HG03064 (cell line): ENCODE data around the gene MTIF3.
"Not testable (repeated sequence)": the region's sequence is repeated elsewhere in the genome, so short reads cannot be mapped to it uniquely, and the experiment has no call there.

Experiments used
- ATAC-seq: cut with Tn5 transposase; IDR thresholded peaks from one replicate; pipeline ENCODE4 v1.9.1; 2021; ENCODE audit warnings: low read depth; ENCODE audit not compliant: unreplicated experiment

Gene MTIF3

DNA sequence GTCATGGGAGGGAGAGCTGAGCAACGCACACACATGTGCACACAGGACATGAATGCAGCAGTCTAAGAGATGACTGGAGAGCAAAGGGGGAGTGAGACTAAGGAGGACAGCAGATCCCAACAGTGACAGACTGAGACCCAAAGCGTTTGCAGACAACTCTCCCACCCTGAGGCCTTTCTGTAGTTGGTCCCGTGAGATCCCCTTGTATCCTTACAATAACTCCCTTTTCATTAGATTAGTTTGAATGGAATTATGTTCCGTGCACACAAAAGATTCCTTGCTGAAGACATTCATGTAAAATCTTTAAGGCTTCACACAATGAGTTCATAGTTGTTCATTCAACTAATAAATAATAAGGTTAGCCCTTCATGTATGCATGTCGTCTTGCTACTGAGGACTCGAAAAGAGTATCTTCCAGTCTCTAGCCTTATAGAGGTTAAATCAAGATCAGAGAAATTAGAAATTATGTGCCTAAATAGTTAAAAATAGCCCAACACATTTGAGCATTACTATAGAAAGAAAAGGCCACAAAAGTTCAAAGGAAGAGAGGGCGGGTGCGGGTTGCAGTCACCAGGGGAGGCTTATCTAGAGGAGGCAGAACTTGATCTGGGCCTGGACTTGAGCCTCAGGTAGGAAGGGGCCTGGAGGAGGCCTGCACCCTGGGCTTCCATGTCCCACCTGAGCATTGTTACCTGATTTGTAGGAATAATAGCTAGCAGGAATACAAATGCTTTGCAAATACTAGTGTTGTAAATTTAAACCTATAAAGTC lies 29.1 kb downstream of the MTIF3 start:
- ATAC-seq, result no peak

DNA sequence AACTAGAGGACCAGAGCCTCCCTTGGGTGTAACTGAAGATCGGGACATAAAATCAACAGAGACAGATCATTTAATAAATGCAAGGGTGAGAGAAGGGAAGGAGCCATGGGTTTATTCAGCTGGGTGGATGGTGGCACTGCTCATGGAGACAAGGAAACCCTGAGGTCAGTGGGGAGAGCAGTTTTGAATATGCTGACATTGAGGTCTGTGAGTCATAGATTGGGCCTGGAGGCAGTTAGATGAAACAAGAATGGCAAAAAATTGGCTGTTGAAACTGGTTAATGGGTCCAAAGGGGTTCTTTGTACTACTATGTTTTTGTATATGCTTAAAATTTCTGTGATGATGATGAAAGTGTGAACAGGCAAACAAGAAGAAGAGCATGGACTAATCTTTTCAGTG lies 31.0 kb downstream of the MTIF3 start:
- no peak for ATAC-seq

DNA sequence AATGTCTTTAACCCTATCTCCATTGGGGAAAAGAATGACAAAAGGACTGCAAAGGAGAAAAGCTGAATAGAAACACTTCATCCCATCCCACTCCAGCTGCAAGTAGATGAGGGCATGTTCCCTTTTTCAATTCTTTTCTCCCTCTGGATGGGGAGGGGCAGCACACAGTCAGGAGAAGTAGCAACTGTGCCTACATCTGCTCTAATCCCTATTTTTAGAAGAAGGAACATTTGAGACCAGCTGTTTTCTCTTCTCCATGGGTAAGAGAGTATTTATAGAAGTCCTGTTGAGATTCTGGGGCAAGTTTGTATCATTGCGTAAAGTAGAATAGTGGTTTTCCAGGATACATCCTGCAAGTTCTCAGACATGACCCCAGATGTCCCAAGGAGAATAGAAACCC lies 35.2 kb downstream of the MTIF3 start:
- no peak for ATAC-seq

DNA sequence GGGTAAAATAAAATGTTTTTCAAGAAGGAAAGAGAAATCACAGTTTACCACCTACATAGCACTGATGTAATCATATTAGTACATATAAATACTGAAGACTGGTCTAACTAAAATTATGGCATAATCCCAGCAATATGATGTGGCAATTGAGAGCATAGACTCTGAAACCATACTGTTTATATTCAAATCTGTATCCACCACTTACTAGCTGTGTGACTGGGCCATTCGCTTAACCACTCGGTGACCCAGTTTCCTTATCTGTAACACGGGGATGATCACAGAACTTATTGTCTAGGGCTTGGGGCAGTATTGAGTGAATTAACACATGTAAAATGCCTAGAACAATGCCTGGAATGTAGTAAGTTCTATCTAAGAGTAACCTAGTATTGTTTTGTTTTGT lies 39.0 kb downstream of the MTIF3 start:
- no peak for ATAC-seq

DNA sequence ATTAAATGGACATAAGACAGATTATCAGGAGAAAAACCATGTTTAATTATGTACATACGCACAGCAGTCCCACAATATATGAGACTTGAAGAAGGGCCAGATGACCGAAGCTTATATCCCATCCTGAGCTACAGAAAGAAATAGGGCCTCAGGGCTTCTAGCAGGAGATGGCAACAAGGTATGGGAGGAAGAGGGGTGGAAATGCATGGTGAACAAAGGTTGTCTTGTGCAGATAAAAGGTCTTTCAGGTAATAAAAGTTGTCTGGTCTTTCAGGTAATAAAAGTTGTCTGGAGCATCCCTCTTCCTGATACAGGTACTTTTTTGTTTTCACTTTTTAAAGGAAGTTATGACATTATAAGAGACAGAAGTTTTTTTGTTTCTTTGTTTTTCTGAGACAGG lies 41.4 kb downstream of the MTIF3 start:
- no peak for ATAC-seq

DNA sequence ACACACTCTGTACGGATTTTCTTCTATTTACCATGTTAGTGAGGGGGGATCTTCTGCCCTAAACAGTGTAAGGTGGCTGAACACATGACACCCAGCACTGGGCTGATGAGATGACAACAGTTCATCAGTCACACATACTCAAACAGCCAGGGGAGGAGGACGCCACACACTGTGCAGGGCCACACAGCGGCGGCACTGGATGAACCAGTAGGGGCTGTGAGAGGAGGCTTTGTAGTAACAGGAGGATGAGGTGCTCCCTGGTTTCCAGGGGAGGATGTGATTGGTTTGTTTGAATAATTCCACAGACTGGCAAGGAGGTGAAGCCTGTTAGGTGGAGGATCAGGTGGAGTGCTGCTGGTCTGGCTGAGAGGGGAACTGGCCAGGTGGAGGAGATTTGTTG lies 42.3 kb downstream of the MTIF3 start:
- no peak for ATAC-seq

DNA sequence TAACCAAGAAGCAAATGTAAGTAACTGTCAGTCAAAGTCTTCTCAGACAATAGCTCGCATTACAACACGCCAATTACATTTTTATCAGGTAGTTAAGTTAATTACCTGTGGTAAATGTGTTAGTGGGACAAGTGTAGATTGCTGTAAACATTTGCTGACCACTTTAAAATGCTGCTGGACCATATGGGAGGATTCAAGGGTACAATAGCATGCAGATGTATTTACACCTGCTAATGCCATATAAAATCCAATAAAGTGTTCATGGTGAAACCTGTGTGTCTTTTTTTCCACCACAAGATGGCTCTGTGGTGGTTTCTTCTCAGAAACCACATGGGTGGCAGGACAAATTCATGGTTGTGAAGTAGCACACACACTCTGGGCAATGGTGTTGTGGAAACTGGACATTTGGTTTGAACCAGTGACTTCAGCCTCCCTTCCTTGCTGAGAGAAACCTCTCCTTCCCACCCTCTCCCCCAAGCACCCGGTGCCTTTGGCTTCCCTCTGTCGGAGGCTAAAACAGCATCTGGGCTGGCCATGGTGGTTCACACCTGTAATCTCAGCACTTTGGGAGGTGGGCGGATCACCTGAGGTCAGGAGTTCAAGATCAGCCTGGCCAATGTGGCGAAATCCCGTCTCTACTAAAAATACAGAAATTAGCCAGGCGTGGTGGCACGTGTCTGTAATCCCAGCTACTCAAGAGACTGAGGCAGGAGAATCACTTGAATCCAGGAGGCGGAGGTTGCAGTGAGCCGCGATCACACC lies 44.0 kb downstream of the MTIF3 start:
- no peak for ATAC-seq

DNA sequence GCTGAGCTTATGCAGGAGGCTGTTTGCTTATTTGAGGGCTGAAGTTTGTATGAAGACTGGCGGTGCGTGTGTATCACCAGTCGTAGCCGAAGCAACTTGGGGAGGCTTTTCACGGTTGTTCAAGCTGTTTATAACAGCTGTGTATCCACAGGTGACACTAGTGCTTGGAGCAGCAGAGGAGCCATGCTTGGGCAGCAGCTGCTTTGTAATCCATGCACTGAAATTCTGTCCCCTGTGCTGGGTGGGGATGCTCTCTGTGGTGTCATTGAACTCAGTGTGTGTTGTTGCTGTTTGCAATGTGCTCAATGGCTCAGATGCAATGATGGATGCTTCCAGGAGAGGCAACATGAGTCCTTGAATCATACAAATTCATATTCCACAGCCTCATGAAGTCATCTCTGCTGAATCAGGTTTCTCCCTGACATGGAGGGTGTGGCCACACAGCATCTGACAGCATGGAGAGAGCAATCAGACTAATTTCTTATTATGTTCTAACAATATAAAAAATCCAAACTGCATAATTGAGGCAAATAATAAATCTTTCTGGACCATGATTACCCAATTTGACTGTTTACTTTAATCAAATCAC lies 44.7 kb downstream of the MTIF3 start:
- no peak for ATAC-seq

DNA sequence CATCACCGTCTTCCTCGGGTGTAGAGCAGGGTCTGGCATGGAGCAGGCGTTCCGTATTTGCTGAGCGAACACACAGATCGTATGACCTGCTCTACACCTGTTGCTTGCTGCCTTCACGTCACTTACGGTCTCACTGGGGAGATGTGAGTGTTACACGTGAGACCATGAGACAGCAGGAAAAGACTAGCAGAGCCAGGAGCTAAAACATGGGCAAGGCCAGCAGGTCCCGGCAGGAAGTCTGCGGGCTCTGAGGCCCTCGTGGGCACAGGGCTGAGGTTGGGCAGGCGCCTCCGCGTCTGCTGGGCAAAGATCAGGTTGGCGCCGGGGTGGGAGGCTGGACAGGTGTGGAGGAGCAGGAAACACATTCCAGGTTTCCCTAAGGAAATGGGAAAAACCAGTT lies 45.7 kb downstream of the MTIF3 start:
- ATAC-seq, result no peak

DNA sequence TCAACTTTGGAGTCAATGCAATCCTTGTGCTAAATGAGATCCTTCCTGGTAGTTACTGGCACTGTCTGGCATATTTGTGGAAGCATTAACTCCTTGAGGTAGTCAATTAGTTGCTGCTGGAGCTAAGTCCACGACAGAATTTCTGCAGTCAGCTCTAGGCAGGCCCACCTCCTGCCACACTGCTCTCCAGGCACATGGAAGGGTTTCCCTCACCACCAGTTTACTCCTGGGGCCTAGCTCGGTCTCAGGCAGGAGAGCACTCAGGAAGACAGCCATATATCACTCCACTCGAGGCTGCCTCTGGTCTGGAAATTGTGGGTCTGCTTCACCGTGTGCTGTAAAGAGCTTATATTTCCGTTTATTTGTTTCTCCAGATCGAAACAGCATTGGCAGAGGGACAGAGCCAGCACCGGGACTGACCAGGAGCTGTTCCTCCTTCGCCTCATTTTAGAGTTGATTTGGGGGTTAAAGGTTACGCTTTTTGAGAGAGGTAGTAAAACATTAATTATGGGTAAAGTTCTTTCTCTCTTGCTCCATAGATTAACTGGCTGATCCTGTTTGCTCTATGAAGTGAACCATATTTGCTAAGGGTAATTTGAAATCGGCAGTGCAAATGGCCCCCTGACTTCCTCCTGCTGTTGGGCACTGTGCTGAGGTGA lies 46.5 kb downstream of the MTIF3 start:
- no peak for ATAC-seq

DNA sequence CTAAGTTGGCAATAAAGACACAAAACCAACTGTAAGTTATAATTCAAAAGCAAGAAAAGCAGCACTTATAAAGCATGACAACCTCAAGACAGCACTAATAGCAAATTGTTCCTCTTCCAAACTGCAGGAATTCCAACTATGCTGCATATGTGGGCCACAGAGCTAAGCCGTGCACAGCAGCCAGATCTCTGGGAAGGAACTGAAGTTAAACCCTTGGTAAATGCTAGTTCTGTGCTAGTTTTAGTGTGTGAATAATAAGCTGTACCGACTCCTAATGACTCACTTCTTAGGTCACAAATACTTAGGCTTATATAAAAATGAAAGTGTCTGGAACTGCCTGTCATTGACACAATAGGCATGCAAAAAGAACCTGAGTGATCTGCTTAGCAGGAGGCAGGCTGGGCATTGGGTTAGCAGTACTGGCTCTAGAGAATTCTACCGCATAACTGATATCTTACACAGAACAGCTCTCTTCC lies 47.1 kb downstream of the MTIF3 start:
- ATAC-seq, result no peak

DNA sequence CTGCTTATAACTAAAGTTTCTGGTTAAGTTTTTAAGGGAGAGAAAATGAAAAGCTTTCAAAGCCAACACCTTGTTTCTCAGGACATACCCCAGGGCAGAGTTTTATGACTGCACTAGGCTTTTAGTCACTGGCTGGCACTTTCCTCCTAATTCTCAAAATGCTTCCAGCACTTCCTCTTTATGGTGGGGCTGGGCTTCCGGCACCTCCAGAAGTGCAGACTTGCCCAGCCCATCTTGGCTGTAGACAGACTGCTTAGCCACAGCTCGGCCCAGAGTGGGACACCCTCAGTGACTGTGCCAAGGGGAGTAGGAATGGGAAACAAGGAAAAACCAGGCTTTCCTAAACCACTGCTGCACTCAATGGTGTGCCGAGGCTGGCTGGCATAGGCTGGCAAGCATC lies 49.2 kb downstream of the MTIF3 start:
- ATAC-seq, result no peak

DNA sequence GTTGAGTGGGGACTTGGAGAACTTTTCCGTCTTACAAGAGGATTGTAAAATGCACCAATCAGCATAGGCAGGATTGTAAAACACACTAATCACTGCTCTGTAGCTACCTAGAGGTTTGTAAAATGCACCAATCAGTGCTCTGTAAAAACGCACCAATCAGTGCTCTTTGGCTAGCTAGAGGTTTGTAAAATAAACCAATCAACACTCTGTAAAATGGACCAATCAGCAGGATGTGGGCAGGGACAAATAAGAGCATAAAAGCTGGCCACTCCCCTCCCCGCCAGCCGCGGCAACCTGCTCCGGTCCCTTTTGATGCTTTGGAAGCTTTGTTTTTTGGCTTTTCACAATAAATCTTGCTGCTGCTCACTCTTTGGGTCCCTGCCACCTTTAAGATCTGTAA lies 50.0 kb downstream of the MTIF3 start:
- ATAC-seq, result not testable (repeated sequence)

DNA sequence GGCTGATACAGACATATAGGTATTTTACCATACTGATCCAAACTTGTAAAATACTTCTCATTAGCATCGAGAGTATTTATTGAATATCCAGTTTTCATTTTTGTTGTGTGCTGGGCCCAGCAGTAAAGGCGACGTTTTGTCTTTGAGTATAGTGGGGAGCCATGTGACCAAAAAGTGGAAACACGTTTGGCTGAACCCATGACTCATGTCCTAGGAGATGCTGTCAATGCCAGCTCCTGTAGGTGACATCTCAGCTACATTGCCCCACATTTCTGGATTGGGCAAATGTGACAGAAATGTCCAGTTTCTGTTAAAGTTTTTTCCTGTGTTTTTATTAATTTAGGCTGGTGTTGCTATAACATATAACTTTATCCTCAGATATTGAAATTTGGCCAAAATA lies 52.0 kb downstream of the MTIF3 start:
- ATAC-seq, result no peak

DNA sequence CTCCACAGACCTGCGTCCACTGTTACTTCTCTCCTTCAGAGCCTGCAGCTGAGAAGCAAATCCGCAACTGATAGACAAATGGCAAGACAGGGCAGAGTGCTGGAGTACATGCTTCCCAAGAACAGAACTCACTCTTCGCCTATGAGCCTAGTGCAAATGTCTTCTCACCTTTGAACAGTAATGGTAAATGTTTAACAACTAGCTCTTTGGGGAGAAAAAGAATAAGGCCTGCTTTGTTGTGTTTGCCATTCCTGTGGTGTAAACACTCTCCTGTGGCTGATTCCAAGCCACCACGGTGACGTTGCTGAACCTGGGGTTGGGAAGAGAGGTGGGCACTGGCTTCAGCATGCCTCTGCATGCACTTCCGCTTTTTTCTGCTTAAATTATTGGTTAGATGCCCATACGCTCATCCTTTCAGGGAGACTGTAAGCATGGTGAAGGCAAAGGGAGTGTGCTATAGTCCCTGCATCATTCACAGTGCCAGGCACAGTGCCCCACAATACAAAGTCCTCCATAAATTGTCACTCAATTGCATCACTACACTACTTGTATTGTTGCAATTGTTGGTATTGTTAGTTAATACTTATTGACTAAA lies 54.0 kb downstream of the MTIF3 start:
- ATAC-seq, result no peak

DNA sequence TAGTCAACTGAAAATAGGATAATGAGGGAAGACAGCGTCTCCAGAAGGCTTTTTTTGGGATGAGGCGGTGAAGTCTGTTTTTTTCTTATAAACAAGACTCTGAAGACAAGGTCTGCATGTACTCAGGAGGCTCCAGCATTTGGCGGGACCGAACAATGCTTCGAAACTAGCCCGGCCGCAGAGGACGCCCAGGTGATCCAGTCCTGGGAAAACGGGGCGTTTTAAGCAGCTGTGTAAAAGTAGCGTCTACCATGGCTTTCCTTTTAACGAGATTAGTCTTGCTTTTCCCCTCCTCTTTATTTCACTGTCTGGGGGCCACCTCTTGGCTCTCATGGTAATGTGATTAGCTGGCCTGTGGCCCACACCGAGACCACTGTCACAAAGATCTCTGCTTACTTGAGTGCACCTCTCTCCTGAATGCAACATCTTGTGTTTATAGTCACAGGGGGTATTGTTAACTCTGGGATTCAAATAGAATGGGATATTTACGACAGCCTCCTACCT lies 55.3 kb downstream of the MTIF3 start:
- no peak for ATAC-seq

DNA sequence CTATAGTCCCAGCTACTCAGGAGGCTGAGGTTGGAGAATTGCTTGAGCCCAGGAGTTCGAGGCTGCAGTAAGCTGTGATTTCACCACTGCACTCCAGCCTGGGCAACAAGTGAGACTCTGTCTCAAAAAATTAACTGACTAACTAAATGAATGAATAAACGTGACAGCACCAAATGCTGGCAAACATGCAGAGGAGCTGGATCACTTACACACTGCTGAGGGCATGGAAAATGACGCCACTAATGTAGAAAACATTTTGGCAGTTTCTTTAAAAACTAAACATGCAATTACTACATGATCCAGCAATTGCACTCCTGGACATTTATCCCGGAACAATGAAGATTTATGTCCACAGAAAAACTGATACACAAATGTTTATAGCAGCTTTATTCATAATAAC lies 57.3 kb downstream of the MTIF3 start:
- ATAC-seq, result no peak

DNA sequence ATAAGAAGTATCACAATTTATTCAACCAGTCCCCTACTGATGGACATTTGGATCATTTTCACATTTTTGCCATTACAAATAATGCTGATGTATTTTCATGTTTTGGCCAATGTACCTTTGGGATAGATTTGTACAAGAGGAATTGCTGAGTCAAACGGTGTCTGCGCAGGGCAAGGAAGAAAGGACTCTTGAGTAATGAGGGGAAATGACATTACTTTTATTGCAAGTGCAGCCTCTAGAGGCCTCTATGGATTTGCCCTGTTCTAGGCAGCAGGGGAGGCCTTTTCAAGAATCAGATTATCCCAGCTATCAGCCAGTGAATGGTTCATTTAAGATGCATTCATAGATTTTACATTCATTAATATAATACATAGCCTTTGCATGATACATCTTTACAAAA lies 58.9 kb downstream of the MTIF3 start:
- no peak for ATAC-seq

DNA sequence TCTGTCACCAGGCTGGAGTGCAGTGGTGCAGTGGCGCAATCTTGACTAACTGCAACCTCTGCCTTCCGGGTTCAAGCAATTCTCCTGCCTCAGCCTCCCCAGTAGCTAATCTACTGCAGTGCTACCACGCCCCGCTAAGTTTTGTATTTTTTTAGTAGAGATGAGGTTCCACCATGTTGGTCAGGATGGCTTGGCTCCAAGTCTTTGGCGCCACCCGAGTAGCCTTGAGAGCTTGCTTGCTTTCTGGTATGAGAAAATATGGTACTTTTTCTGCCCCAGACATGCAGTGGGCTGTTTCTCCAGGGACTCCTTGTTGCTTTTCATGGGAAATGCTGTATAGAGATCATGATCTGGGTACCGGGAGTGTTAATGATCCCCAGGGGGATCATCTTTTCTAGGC lies 60.5 kb downstream of the MTIF3 start:
- no peak for ATAC-seq

DNA sequence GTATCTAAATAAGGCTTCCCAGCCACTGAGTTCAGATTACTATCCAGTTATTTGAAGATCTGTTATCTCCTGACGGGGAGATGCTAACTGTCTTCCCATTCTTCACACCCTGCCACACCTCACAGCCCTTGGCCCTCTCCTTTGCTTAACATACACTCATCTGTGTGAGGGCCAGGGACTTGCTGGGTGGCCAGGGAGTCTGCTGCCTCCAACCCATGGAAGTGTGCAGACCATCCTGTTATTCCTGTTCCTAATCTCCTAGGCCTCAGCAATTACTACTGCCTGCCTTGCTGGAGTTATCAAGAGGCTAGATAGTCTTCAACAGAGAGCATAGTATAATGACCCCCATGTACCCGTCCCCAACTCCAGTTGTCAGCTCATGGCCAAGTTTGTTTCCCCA lies 62.1 kb downstream of the MTIF3 start:
- no peak for ATAC-seq
